DND-41 (cell line): ENCODE results near the gene PUM1.
"Not testable (repeated sequence)": the region's sequence is repeated elsewhere in the genome, so short reads cannot be mapped to it uniquely, and the experiment has no call there.

Experiments
- ATAC-seq: fragments of 200-7000 bp; cut with Tn5 transposase; 3 replicates; pipeline ENCODE4 v1.9.1; 2021; ENCODE audit warnings: low read depth; ENCODE audit not compliant: insufficient read depth
- DNase-seq: peaks from one replicate; pipeline ENCODE4 v3.0.0-alpha.2; 2020
- H2AFZ ChIP-seq: 2 replicates; pipeline ENCODE4 v1.6.0; 2012; ENCODE audit warnings: low read depth, low read length
- H3K27ac ChIP-seq: 2 replicates; pipeline ENCODE4 v1.5.1; 2012; ENCODE audit warnings: low read length, inconsistent platforms
- H3K27me3 ChIP-seq: fragments of 200-600 bp; sonication (generic); 2 replicates; pipeline ENCODE4 v1.6.0; 2012; ENCODE audit warnings: low read length, mild to moderate bottlenecking, inconsistent platforms; ENCODE audit not compliant: insufficient read depth, poor library complexity
- H3K36me3 ChIP-seq: 2 replicates; pipeline ENCODE4 v1.5.1; 2012; ENCODE audit warnings: low read length, inconsistent platforms; ENCODE audit not compliant: insufficient read depth
- H3K4me1 ChIP-seq: 2 replicates; pipeline ENCODE4 v1.5.1; 2012; ENCODE audit warnings: mild to moderate bottlenecking, low read length; ENCODE audit not compliant: insufficient read depth
- H3K4me2 ChIP-seq: 2 replicates; pipeline ENCODE4 v1.6.0; 2012; ENCODE audit warnings: mild to moderate bottlenecking, moderate library complexity, low read length, inconsistent platforms; ENCODE audit not compliant: insufficient read depth
- H3K4me3 ChIP-seq, 2 experiments: fragments of 200-600 bp in 1 of 2; shearing (Covaris generic) in 1 of 2; 2 replicates each; pipeline ENCODE4 v1.5.1; 2012 to 2016; ENCODE audit warnings: inconsistent platforms in 2 of 2, low read length in 2 of 2, mild to moderate bottlenecking in 2 of 2, low read depth in 1 of 2, moderate library complexity in 1 of 2
- H3K79me2 ChIP-seq: 2 replicates; pipeline ENCODE4 v1.6.0; 2012; ENCODE audit warnings: low read length, inconsistent platforms; ENCODE audit not compliant: insufficient read depth
- H3K9ac ChIP-seq: 2 replicates; pipeline ENCODE4 v1.6.0; 2012; ENCODE audit warnings: low read depth, mild to moderate bottlenecking, inconsistent platforms, low read length, moderate library complexity
- H3K9me3 ChIP-seq: 2 replicates; pipeline ENCODE4 v1.5.1; 2012; ENCODE audit warnings: low read length, moderate library complexity, mild to moderate bottlenecking, inconsistent platforms; ENCODE audit not compliant: insufficient read depth, severe bottlenecking
- H4K20me1 ChIP-seq: 2 replicates; pipeline ENCODE4 v1.6.0; 2012; ENCODE audit warnings: low read length; ENCODE audit not compliant: insufficient read depth
- CTCF ChIP-seq: IDR thresholded peaks from 2 replicates; pipeline ENCODE4 v1.5.1; 2012; ENCODE audit warnings: borderline replicate concordance, low read length, moderate library complexity, mild to moderate bottlenecking; ENCODE audit not compliant: poor library complexity, severe bottlenecking; ENCODE audit errors: extremely low read depth
- EZH2 ChIP-seq: IDR thresholded peaks from 3 replicates; pipeline ENCODE4 v1.6.1; 2012; ENCODE audit warnings: borderline replicate concordance, low read depth, mild to moderate bottlenecking, moderate library complexity, low read length, inconsistent platforms; ENCODE audit not compliant: severe bottlenecking

The PUM1 gene

GRCh38 chr1:30936541-30937171 is 128.9 kb downstream of the PUM1 start:
- no peaks in the 10 kb centered on the region for H3K79me2 ChIP-seq
- H3K27ac ChIP-seq: no peak overlapping the region
- peaks cover 24% of the 10 kb centered on the region for H4K20me1 ChIP-seq
- DNase-seq (no peak), ATAC-seq (no peak)
- H3K4me1 ChIP-seq: no peaks in the 10 kb centered on the region
- H3K36me3 ChIP-seq: peaks cover 81% of the 10 kb centered on the region
- H3K9ac ChIP-seq: no peak overlapping the region
- no peak overlapping the region for H2AFZ ChIP-seq
- no peak overlapping the region for H3K4me2 ChIP-seq
- H3K4me3 ChIP-seq: no peak overlapping the region
- H3K27me3 ChIP-seq: no peaks in the 10 kb centered on the region
- TF ChIP-seq EZH2 (no peak), CTCF (no peak)
- no peaks in the 10 kb centered on the region for H3K9me3 ChIP-seq

GRCh38 chr1:30935758-30936157 is 129.8 kb downstream of the PUM1 start:
- not testable (repeated sequence) for H2AFZ ChIP-seq, H3K27me3 ChIP-seq, DNase-seq, H3K79me2 ChIP-seq, H3K27ac ChIP-seq, H3K4me3 ChIP-seq, H3K9ac ChIP-seq, H3K9me3 ChIP-seq, H3K4me1 ChIP-seq, H3K4me2 ChIP-seq, ATAC-seq
- peaks cover 75% of the 10 kb centered on the region for H3K36me3 ChIP-seq
- peaks cover 24% of the 10 kb centered on the region for H4K20me1 ChIP-seq

GRCh38 chr1:30934613-30935012 is 130.9 kb downstream of the PUM1 start:
- H3K4me2 ChIP-seq: no peak overlapping the region
- peaks cover 33% of the 10 kb centered on the region for H4K20me1 ChIP-seq
- DNase-seq: no peak
- no peaks in the 10 kb centered on the region for H3K27me3 ChIP-seq
- H2AFZ ChIP-seq: no peak overlapping the region
- no peak overlapping the region for H3K4me3 ChIP-seq
- no peaks in the 10 kb centered on the region for H3K79me2 ChIP-seq
- H3K4me1 ChIP-seq: no peaks in the 10 kb centered on the region
- H3K9ac ChIP-seq: no peak overlapping the region
- ATAC-seq: no peak
- H3K27ac ChIP-seq: no peak overlapping the region
- peaks cover 64% of the 10 kb centered on the region for H3K36me3 ChIP-seq
- no peaks in the 10 kb centered on the region for H3K9me3 ChIP-seq
- TF ChIP-seq EZH2 (no peak), CTCF (no peak)

- Histone ChIP-seq H3K9ac (no peak overlapping the region), H3K79me2 (no peaks in the 10 kb centered on the region), H3K27me3 (no peaks in the 10 kb centered on the region), H3K9me3 (no peaks in the 10 kb centered on the region), H3K27ac (no peak overlapping the region), H2AFZ (no peak overlapping the region), H3K4me3 (no peak overlapping the region), H3K4me1 (no peaks in the 10 kb centered on the region), H3K4me2 (no peak overlapping the region), H3K36me3 (peaks cover 56% of the 10 kb centered on the region), H4K20me1 (peaks cover 34% of the 10 kb centered on the region)
- TF ChIP-seq EZH2: no peak
- TF ChIP-seq CTCF: no peak
- ATAC-seq (no peak), DNase-seq (no peak)
Observed at GRCh38 chr1:30933874-30934252, 131.7 kb downstream of the PUM1 start.
